DND-41 (cell line): Measurements from ENCODE around the gene BCR.

Source experiments
- EZH2 ChIP-seq: IDR thresholded peaks from 3 replicates; pipeline ENCODE4 v1.6.1; 2012; ENCODE audit warnings: borderline replicate concordance, low read depth, mild to moderate bottlenecking, moderate library complexity, low read length, inconsistent platforms; ENCODE audit not compliant: severe bottlenecking
- TF ChIP-seq, protein P1 (sequence below): IDR thresholded peaks from 2 replicates; pipeline ENCODE4 v1.5.1; 2012; ENCODE audit warnings: borderline replicate concordance, low read length, moderate library complexity, mild to moderate bottlenecking; ENCODE audit not compliant: poor library complexity, severe bottlenecking; ENCODE audit errors: extremely low read depth

DNA sequence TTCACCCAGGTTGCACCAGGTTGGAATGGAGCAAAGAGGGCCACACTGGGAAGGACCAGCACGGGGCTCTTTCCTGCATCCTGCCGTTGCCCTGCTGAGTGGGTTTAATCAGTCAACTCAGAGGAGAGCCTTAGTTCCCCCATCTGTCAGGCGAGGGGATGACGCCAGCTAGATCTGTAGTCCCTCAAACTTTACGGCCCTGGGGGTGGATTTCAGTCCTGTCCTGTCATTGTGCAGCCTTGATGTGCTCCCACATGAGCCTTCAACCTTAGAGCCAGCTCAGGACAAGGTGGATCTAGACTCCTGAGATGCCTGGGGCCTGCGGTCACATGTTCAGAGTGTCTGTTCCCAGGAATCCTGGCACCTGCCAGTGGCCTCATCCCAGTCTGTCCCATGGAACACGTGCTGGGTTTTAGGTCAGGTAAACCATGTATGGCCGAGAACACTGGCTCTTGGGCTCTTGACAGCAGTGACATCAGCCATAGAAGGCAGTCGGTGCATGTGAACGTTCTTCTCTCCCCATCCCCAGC is 104.3 kb downstream of the BCR start:
- TF ChIP-seq, protein P1, sequence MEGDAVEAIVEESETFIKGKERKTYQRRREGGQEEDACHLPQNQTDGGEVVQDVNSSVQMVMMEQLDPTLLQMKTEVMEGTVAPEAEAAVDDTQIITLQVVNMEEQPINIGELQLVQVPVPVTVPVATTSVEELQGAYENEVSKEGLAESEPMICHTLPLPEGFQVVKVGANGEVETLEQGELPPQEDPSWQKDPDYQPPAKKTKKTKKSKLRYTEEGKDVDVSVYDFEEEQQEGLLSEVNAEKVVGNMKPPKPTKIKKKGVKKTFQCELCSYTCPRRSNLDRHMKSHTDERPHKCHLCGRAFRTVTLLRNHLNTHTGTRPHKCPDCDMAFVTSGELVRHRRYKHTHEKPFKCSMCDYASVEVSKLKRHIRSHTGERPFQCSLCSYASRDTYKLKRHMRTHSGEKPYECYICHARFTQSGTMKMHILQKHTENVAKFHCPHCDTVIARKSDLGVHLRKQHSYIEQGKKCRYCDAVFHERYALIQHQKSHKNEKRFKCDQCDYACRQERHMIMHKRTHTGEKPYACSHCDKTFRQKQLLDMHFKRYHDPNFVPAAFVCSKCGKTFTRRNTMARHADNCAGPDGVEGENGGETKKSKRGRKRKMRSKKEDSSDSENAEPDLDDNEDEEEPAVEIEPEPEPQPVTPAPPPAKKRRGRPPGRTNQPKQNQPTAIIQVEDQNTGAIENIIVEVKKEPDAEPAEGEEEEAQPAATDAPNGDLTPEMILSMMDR = no peak
- TF ChIP-seq EZH2 = no peak
